GM12873 (cell line): ENCODE measurements around the gene TMEM170B.

Experiments used
- TF ChIP-seq, protein P1 (sequence below): IDR thresholded peaks from 2 replicates; pipeline ENCODE4 v1.5.1; 2012; ENCODE audit warnings: low read depth, mild to moderate bottlenecking, moderate library complexity, low read length, control low read depth; ENCODE audit not compliant: insufficient read depth; ENCODE audit errors: missing control alignments

Gene TMEM170B

GRCh38 chr6:11551053-11551452 is 13.5 kb downstream of the TMEM170B start:
- TF ChIP-seq, protein P1, sequence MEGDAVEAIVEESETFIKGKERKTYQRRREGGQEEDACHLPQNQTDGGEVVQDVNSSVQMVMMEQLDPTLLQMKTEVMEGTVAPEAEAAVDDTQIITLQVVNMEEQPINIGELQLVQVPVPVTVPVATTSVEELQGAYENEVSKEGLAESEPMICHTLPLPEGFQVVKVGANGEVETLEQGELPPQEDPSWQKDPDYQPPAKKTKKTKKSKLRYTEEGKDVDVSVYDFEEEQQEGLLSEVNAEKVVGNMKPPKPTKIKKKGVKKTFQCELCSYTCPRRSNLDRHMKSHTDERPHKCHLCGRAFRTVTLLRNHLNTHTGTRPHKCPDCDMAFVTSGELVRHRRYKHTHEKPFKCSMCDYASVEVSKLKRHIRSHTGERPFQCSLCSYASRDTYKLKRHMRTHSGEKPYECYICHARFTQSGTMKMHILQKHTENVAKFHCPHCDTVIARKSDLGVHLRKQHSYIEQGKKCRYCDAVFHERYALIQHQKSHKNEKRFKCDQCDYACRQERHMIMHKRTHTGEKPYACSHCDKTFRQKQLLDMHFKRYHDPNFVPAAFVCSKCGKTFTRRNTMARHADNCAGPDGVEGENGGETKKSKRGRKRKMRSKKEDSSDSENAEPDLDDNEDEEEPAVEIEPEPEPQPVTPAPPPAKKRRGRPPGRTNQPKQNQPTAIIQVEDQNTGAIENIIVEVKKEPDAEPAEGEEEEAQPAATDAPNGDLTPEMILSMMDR = no peak

- TF ChIP-seq, protein P1 = no peak
Observed at GRCh38 chr6:11552442-11552841, 14.9 kb downstream of the TMEM170B start.

DNA sequence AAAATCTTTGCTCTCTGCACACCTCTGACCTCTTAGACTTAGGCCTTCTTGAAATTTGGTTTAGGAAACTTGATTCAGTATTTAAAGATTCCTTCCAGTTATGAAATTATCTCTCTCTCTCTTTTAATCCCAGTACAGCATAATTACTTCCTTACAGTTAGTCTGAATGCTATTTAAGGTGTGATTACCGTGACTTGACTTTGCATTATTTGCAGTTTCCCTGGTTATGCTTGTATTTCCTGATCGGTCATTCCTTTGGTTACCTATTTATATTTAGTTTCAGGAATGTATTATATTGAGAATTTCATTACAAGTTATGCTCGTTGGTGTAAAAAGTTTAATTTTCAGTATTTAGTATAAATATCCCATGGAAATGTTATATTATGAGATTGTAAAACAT is 16.3 kb downstream of the TMEM170B start:
- TF ChIP-seq, protein P1 = no peak

GRCh38 chr6:11556309-11556708 is 18.8 kb downstream of the TMEM170B start:
- TF ChIP-seq, protein P1 = no peak

DNA sequence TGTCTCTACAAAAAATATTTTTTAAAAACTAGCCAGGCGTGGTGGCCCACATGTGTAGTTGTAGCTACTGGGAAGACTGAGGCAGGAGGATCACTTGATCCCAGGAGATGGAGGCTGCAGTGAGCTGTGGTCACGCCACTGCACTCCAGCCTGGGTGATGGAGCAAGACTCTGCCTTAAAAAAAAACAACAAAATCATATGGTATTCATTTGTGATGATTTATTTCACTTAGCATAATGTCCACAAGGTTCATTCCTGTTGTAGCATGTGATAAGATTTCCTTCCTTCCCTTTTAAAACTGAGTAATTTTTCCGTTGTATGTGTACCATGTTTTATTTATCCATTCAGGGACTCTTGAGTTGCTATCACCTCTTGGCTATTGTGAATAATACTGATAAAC is 26.2 kb downstream of the TMEM170B start:
- TF ChIP-seq, protein P1 = no peak

DNA sequence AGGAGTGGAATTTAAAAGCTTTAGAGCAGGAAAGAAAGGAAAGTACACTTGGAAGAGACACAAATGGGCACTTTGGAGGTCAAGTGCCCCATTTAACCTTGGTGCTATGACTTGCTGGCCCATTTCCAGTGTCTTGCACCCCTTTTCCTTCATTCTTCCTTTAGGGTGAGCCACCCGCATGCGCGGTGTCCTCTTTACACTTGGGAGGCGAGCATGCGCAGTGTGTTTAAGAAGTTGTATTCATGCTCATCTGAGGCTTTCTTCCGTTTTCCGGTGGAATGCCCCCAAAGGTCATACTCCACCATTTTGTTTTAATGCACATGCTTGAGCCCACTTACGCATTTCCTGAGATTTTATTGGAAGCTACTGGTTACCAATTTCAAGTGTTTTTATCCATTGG is 29.1 kb downstream of the TMEM170B start:
- TF ChIP-seq, protein P1 = no peak

DNA sequence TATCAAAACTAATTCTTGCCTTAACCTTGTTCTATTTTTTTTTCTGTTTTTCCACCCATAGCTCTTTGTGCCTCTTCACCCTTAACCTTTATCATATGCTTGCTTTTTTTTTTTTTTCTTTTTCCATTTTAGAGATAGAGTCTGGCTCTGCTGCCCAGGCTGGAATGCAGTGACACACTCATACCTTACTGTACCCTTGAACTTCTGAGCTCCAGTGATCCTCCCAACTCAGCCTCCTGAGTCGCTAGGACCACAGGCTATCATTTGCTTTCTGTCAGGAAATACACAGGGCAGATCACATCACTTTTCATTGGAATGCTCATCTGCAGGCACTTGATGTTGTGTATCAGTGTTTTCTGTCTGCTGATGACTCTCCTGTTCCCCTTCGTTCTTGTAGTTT is 33.5 kb downstream of the TMEM170B start:
- TF ChIP-seq, protein P1 = no peak
